ACC112 (cell line): ENCODE measurements around the gene MYOZ1.
"Not testable (repeated sequence)": the region's sequence is repeated elsewhere in the genome, so short reads cannot be mapped to it uniquely, and the experiment has no call there.

ENCODE experiments used
- H2AFZ ChIP-seq: fragments of 200-600 bp; sonication (generic); one replicate; pipeline ENCODE4 v1.6.0; 2017; ENCODE audit warnings: antibody characterized with exemption, low read length; ENCODE audit not compliant: unreplicated experiment
- H3K27ac ChIP-seq: fragments of 200-600 bp; sonication (generic); 2 replicates; pipeline ENCODE4 v1.5.1; 2014; ENCODE audit warnings: low read depth, mild to moderate bottlenecking, antibody characterized with exemption, low read length, moderate library complexity
- H3K27me3 ChIP-seq: fragments of 200-600 bp; sonication (generic); 2 replicates; pipeline ENCODE4 v1.6.1; 2014; ENCODE audit warnings: mild to moderate bottlenecking, antibody characterized with exemption, low read length, moderate library complexity, mixed read lengths; ENCODE audit not compliant: insufficient read depth
- H3K36me3 ChIP-seq: fragments of 200-600 bp; sonication (generic); 2 replicates; pipeline ENCODE4 v1.6.1; 2016; ENCODE audit warnings: mild to moderate bottlenecking, antibody characterized with exemption, low read length, moderate library complexity, mixed read lengths; ENCODE audit not compliant: insufficient read depth
- H3K4me1 ChIP-seq: fragments of 200-600 bp; sonication (generic); one replicate; pipeline ENCODE4 v1.6.1; 2016; ENCODE audit warnings: low read length, mixed read lengths; ENCODE audit not compliant: insufficient read depth, unreplicated experiment, control insufficient read depth
- H3K4me3 ChIP-seq: fragments of 200-600 bp; sonication (generic); 2 replicates; pipeline ENCODE4 v1.5.1; 2014; ENCODE audit warnings: mild to moderate bottlenecking, low read depth, low read length
- H3K79me2 ChIP-seq: fragments of 200-600 bp; sonication (generic); one replicate; pipeline ENCODE4 v1.6.0; 2016; ENCODE audit warnings: low read length; ENCODE audit not compliant: control insufficient read depth, unreplicated experiment, insufficient read depth

Gene MYOZ1

DNA sequence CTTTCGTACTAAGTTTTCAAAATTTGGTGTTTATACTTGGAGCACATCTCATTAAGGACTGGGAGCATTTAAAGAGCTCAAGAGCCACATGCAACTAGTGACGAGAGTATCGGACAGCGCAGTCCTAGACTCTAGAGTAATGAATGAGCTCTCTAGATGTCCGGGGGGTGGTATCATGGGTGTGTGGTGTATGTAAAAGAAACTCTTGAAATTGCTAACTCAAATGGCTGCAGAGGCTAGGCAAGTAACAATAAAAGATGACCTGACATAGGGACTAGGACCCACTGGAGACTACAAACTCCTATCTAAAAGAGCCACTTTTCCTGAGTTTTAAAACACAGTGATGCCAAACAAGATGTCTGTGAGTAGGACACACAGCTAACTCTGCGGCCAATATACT is 14.0 kb downstream of the MYOZ1 start:
- Histone ChIP-seq H3K4me1 (peaks cover 6% of the 10 kb centered on the region), H3K79me2 (peaks cover 6% of the 10 kb centered on the region), H3K4me3 (no peak overlapping the region), H3K27me3 (no peaks in the 10 kb centered on the region), H3K27ac (no peak overlapping the region), H2AFZ (no peak overlapping the region), H3K36me3 (no peaks in the 10 kb centered on the region)

DNA sequence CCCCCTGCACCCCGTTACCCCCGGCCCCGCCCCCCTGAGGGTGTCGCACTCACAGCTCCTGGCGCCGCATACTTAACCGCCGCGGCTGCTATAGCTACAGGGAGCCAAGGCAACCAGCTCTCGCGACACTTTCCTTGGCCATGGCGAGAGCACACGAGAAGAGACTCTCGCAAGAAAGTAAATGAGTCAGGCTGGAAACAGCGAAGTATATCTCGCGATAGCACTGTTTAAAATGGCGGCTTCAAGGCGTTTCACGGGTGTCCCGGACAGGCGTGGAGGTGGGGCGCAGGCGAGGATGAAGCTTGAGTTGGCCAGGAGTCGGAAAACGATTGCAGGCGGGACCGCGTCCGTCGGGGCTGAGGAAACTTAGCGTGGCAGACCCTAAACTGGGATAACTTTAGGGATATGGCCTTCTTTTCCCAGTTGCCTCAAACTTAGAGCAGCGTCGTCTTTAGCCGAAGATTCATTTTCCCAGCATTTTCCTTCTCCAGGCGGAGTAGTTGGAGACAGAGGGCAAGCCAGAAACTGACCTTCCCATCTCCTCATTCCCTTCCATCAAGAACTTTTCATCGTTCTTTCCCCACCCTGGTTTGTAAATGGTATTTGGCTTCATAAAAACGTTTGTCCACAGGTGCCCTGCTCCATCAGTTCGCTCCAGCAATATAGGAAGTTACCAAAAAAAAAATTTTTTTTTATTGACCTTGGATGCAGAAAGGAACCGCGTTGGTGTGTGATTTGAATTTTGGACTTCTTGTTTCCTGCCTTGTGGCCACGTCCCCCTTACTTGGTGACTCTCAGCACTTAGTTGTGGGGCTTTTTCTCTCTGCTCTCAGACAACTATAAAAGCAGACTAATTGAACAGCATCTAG is 15.2 kb downstream of the MYOZ1 start:
- H3K27ac ChIP-seq, result peak overlapping the region; percentile 71
- H3K4me3 ChIP-seq, result peak overlapping the region; percentile 91
- H3K27me3 ChIP-seq, result no peaks in the 10 kb centered on the region
- H3K4me1 ChIP-seq, result peaks cover 6% of the 10 kb centered on the region
- H3K36me3 ChIP-seq, result no peaks in the 10 kb centered on the region
- peak overlapping the region; percentile 86 for H2AFZ ChIP-seq
- H3K79me2 ChIP-seq, result peaks cover 6% of the 10 kb centered on the region

DNA sequence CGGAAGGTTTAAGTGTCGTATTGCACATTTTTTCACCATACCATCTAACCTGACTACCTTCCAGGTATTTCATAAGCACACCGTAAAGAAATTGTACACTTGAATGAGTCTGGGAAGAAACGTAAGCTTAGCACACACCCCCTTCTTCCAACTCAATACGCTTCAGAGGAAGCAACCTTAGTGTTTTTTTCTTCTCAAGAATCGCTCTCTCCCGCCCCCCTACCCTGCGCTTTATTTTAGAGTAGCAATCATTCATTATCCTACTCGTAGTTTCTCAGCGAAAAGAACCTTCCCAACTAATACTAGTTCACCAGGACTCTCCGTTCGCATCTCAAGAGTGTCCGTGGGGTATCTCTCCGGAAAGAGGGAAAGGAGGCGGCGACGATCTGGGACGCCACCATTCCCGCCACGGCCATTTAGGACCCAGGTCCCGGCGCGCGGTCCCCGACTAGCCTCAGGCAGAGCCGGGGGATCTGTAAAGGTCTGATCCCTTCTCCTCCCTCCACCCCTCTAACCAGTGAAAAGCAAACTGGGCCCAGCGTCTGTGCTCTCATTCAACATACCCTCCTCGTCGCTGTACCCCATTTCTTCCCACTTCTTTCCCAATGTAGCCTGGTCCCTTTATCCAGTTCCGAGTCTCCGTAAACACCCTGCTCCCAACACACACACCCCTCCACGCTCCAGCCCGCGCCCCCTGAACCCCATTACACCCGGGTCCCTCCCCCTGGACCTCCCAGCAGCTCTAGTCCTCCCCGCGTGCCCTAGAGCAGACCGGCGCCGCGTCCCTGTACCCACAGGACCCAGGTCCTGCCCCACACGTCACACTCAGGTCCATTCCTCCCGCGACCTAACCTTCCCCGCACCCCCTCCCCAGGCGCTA is 16.0 kb downstream of the MYOZ1 start:
- Histone ChIP-seq H3K4me3 (peak overlapping the region; percentile 91), H3K4me1 (peaks cover 6% of the 10 kb centered on the region), H3K27ac (peak overlapping the region; percentile 43; the same call in 1 of the 2 replicates), H3K36me3 (no peaks in the 10 kb centered on the region), H3K27me3 (no peaks in the 10 kb centered on the region), H2AFZ (peak overlapping the region; percentile 78), H3K79me2 (peaks cover 6% of the 10 kb centered on the region)

DNA sequence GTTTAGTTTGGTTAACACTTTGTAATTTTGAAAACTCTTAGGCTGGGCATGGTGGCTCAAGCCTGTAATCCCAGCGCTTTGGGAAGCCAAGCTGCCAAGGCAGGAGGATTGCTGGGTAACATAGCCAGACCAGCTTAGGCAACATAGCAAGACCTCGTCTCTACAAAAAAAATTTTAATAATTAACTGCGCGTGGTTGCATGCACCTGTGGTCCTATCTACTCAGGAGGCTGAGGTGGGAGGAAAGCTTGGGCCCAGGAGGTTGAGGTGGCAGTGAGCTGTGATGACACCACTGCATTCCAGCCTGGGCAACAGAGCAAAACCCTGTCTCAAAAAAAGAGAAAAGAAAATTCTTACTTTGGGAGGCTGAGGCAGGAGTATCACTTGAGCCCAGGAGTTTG is 18.2 kb downstream of the MYOZ1 start:
- Histone ChIP-seq H3K79me2 (peaks cover 6% of the 10 kb centered on the region), H3K27ac (no peak overlapping the region), H3K36me3 (no peaks in the 10 kb centered on the region), H2AFZ (no peak overlapping the region), H3K4me3 (no peak overlapping the region), H3K27me3 (no peaks in the 10 kb centered on the region), H3K4me1 (peaks cover 6% of the 10 kb centered on the region)

DNA sequence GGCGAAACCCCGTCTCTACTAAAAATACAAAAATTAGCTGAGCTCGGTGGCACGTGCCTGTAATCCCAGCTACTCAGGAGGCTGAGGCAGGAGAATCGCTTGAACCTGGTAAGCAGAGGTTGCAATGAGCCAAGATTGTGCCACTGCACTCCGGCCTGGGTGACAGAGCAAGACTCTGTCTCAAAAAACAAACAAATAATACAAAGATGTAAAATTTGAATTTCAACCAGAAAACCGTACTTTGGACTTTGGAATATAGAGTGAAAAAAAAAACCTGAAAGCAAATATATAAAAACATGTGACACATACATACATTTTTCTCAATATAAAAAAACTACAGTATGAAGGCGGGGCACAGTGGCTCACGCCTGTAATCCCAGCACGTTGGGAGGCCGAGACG is 20.3 kb downstream of the MYOZ1 start:
- H3K36me3 ChIP-seq, H3K4me3 ChIP-seq, H3K4me1 ChIP-seq: not testable (repeated sequence)

DNA sequence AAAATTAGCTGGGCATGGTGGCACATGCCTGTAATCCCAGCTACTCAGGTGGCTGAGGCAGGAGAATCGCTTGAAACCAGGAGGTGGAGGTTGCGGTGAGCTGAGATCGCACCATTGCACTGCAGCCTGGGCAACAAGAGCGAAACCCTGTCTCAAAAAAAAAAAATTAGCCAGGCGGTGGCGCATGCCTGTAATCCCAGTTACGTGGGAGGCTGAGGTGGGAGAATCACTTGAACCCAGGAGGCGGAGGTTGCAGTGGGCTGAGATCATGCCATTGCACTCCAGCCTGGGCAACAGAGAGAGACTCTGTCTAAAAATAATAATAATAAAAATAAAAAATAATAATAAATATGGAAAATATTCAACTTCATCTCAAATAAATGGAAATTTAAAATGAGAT is 24.1 kb downstream of the MYOZ1 start:
- H3K4me3 ChIP-seq, H3K4me1 ChIP-seq, H2AFZ ChIP-seq, H3K79me2 ChIP-seq, H3K36me3 ChIP-seq, H3K27me3 ChIP-seq, H3K27ac ChIP-seq: not testable (repeated sequence)

More for the DNA sequence above, 20.3 kb downstream of the MYOZ1 start:
- H2AFZ ChIP-seq, H3K27ac ChIP-seq, H3K27me3 ChIP-seq, H3K79me2 ChIP-seq: not testable (repeated sequence)

DNA sequence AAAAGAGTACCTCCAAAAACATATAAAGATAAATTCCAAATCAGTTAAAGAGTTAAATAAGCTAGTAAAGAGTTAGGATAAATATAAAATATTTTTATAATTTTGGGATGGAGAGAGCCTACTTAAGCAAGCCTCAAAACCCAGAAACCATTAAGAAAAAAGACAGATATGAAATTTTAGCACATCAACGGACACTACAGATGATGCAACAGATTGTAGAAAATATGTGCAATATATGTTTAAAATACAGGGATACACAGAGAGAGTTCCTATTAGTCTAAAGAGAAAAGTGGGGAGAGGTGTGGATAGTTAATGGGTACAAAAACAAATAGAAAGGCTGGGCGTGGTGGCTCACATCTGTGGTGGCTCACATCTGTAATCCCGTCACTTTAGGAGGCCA is 26.6 kb downstream of the MYOZ1 start:
- Histone ChIP-seq H2AFZ (no peak overlapping the region), H3K27ac (no peak overlapping the region), H3K27me3 (no peaks in the 10 kb centered on the region), H3K79me2 (no peaks in the 10 kb centered on the region), H3K36me3 (no peaks in the 10 kb centered on the region), H3K4me3 (no peak overlapping the region), H3K4me1 (no peaks in the 10 kb centered on the region)

DNA sequence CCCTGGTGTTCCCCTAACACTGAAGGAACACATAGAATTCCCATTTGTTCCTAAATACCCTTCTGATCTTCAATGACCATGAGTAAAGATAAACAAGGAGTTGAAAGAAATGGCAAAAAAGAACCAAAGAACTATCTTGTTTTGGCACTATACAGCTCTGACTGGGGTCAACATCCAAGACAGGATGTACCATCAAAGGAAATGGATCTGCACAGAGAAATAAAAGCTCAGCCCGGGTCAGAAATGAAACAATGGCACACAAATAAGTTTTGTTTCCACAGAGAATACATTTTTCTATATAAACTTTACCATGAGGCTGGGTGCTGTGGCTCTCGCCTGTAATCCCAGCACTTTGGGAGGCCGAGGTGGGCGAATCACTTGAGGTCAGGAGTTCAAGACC is 32.2 kb downstream of the MYOZ1 start:
- no peaks in the 10 kb centered on the region for H3K36me3 ChIP-seq
- no peak overlapping the region for H2AFZ ChIP-seq
- no peaks in the 10 kb centered on the region for H3K4me1 ChIP-seq
- no peaks in the 10 kb centered on the region for H3K79me2 ChIP-seq
- no peak overlapping the region for H3K4me3 ChIP-seq
- H3K27me3 ChIP-seq, result no peaks in the 10 kb centered on the region
- H3K27ac ChIP-seq, result no peak overlapping the region

DNA sequence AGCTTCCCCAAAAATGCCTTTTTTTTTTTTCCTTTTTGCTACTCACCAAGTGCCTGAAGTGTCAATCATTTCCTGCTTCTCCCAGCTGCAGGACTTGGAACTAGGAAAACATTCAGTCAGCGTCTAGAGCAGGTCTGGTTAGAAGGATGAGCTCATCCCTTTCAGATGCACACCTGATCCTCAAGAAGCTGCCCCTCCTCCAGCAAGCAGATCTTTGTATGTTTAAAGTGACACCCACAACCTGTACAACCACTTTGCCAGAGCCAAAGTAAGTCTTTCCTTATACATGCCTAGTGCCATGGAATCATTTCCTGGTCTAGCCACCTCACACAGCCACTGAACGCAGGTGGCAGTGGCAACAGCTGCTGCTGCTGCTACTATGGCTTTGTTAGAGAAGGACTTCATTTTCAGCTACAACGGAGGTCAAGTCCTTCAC is 39.8 kb downstream of the MYOZ1 start:
- Histone ChIP-seq H3K36me3 (no peaks in the 10 kb centered on the region), H3K4me3 (no peak overlapping the region), H3K27ac (no peak overlapping the region), H3K27me3 (no peaks in the 10 kb centered on the region), H3K79me2 (no peaks in the 10 kb centered on the region), H2AFZ (no peak overlapping the region), H3K4me1 (no peaks in the 10 kb centered on the region)

DNA sequence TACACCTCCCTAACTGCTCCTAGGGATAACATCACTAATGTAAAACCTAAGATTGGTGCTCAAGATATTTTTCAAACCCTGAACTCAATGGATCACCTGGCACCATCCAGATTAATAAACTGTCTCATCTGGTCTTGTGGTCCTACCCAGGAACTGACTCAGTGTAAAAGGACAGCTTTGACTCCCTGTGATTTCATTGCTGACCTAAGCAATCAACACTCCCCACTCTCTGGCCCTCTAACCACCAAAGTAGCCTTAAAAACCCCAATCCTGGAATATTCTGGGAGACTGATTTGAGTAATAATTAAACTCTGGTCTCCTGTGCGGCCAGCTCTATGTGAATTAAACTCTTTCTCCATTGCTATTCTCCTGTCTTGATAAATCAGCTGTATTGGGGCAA is 43.9 kb downstream of the MYOZ1 start:
- Histone ChIP-seq H3K79me2 (no peaks in the 10 kb centered on the region), H3K4me3 (no peak overlapping the region), H3K4me1 (no peaks in the 10 kb centered on the region), H2AFZ (no peak overlapping the region), H3K27ac (no peak overlapping the region), H3K27me3 (no peaks in the 10 kb centered on the region), H3K36me3 (no peaks in the 10 kb centered on the region)
